A673 (cell line): ENCODE results near the gene PIK3CG. TPM values are rescaled to one million over a fixed set of nuclear protein-coding genes. Genes with fewer than 3 reads are reported as not detected.
A peak's percentile ranks its signal among the peaks of the same experiment; 100 is the strongest.

Experiments used
- BruUV-seq: library from RNA; stranded (reverse); fragments of 400-500 nt; replicated peaks from 2 replicates; lab custom pipeline; 2021; lab: Mats Ljungman, UMichigan
- CTCF ChIA-PET: fragments of 300-600 bp; sonication (Branson Sonifier 250); formaldehyde crosslinking; loops from one replicate; lab custom pipeline; 2022; ENCODE audit warnings: antibody characterized with exemption; lab: Charles Lee
- POLR2A ChIA-PET: fragments of 300-600 bp; sonication (Branson Sonifier 250); formaldehyde crosslinking; loops from one replicate; lab custom pipeline; 2022; ENCODE audit warnings: antibody characterized with exemption; ENCODE audit not compliant: low non-redundant PET; lab: Charles Lee
- DNase-seq: peaks from one replicate; pipeline ENCODE4 v3.0.0-alpha.2; 2015; ENCODE audit warnings: low spot score
- H3K27ac ChIP-seq: fragments of 200-600 bp; sonication (generic); 2 replicates; pipeline ENCODE4 v1.5.1; 2016; ENCODE audit warnings: mixed run types, low read depth, mild to moderate bottlenecking, mixed read lengths, antibody characterized with exemption, low read length; ENCODE audit not compliant: poor library complexity, severe bottlenecking
- H3K27me3 ChIP-seq: fragments of 200-600 bp; sonication (generic); replicated peaks from 2 replicates; pipeline ENCODE4 v1.6.1; 2017; ENCODE audit warnings: mixed run types, low read depth, mild to moderate bottlenecking, mixed read lengths, antibody characterized with exemption, low read length; ENCODE audit not compliant: insufficient read depth, poor library complexity
- H3K36me3 ChIP-seq: fragments of 200-600 bp; sonication (generic); 2 replicates; pipeline ENCODE4 v1.6.1; 2016; ENCODE audit warnings: mixed run types, mild to moderate bottlenecking, mixed read lengths, antibody characterized with exemption, low read length; ENCODE audit not compliant: insufficient read depth, poor library complexity, severe bottlenecking
- H3K4me1 ChIP-seq: fragments of 200-600 bp; sonication (generic); 2 replicates; pipeline ENCODE4 v1.6.1; 2017; ENCODE audit warnings: mixed run types, mild to moderate bottlenecking, mixed read lengths, antibody characterized with exemption, low read length; ENCODE audit not compliant: insufficient read depth, poor library complexity, severe bottlenecking
- H3K4me3 ChIP-seq: fragments of 200-600 bp; sonication (generic); 2 replicates; pipeline ENCODE4 v1.5.1; 2016; ENCODE audit warnings: low read depth, mixed run types, mild to moderate bottlenecking, mixed read lengths, low read length; ENCODE audit not compliant: poor library complexity, severe bottlenecking
- H3K9me3 ChIP-seq: fragments of 200-600 bp; sonication (generic); 2 replicates; pipeline ENCODE4 v1.6.1; 2016; ENCODE audit warnings: mixed run types, low read depth, mild to moderate bottlenecking, mixed read lengths, antibody characterized with exemption, low read length; ENCODE audit not compliant: poor library complexity, severe bottlenecking
- CTCF ChIP-seq: fragments of 300-800, 200-600 bp; sonication (generic); conservative IDR thresholded peaks from 2 replicates; pipeline ENCODE4 v1.5.1; 2017; ENCODE audit warnings: low read depth, mild to moderate bottlenecking, antibody characterized with exemption, low read length, moderate library complexity, mixed read lengths
- EZH2 ChIP-seq: fragments of 200-600 bp; sonication (generic); IDR thresholded peaks from 2 replicates; pipeline ENCODE4 v1.6.1; 2017; ENCODE audit warnings: borderline replicate concordance, low read depth, mild to moderate bottlenecking, mixed read lengths, antibody characterized with exemption, low read length; ENCODE audit not compliant: poor library complexity, severe bottlenecking
- intact Hi-C: fragments of 100-400 bp; cut with micrococcal nuclease; formaldehyde crosslinking; loops from one replicate; pipeline ENCODE4 v1.10.0; 2022; ENCODE audit not compliant: unreplicated experiment
- total RNA-seq: library from RNA; stranded (reverse); gene quantifications from 2 replicates; pipeline ENCODE4 v1.2.3, GENCODE V29; 2021

Gene PIK3CG
- total RNA-seq, 1 experiment from 2014 or later = 13.4 TPM

DNA sequence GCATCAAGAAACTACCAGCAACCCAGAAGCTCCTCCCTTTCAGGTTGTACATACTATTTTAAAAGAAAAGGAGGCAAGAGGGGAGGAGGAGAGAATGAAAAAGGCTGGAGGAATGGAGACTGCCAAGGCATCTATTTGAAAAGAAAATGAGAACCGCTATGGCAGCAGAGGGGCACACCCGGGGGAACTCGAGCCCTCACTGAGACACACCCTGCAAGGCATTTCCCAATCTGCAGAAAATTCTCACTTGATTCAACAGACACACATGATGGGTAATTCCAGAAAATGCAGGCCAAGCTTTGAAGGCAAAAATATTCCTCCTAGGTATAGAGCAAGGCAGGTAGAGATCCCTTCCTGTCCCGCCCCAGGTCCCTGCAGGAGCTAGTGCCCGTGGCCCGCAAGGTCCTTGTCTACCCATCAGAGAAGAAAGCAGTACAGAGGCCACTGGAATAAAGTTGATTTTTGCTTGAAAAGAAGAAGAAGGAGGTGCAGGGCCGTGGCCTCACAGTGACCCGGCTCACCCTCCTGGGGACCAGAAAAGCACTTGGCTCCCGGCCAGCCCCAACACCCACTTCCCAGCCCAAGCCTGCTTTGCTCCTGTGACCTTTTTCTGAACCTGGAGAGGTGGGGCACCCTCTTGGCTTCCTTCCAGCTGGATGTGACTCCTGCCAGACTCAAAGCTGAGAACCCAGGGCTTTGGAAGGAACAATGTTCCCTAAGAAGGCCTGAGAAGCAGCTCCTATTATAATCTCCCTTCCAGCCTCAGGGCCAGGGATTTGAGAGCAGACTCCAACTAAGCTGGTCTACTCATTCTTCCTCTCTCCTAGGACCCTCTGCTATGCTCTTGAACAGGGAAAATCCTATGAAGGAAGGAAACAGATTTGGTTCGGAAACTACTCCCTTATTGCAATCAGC, 6.2 kb upstream of the PIK3CG start:
- POLR2A ChIA-PET = no interaction called here
- H3K27ac ChIP-seq = no peak overlapping the region
- no peaks in the 10 kb centered on the region for H3K27me3 ChIP-seq
- intact Hi-C loops = no loop called here
- TF ChIP-seq EZH2 (no peak), CTCF (no peak)
- CTCF ChIA-PET = no interaction called here
- no peaks in the 10 kb centered on the region for H3K36me3 ChIP-seq
- H3K4me1 ChIP-seq = peaks cover 21% of the 10 kb centered on the region
- no peak for DNase-seq
- no TSS peak for BruUV-seq
- no peak overlapping the region for H3K4me3 ChIP-seq
- no peaks in the 10 kb centered on the region for H3K9me3 ChIP-seq

GRCh38 chr7:106862317-106863089, 2.6 kb upstream of the PIK3CG start:
- Histone ChIP-seq H3K9me3 (no peaks in the 10 kb centered on the region), H3K4me3 (no peak overlapping the region), H3K27me3 (no peaks in the 10 kb centered on the region), H3K27ac (peak overlapping the region; percentile 66), H3K4me1 (peaks cover 35% of the 10 kb centered on the region), H3K36me3 (no peaks in the 10 kb centered on the region)
- POLR2A ChIA-PET = no interaction called here
- TF ChIP-seq CTCF (no peak), EZH2 (no peak)
- CTCF ChIA-PET = no interaction called here
- BruUV-seq = no TSS peak
- DNase-seq = peak; percentile 46
- intact Hi-C loops = no loop called here

GRCh38 chr7:106863274-106863997, 1.6 kb upstream of the PIK3CG start:
- peaks cover 1% of the 10 kb centered on the region for H3K36me3 ChIP-seq
- peaks cover 35% of the 10 kb centered on the region for H3K4me1 ChIP-seq
- H3K27ac ChIP-seq = peak overlapping the region; percentile 66
- no peak for DNase-seq
- H3K4me3 ChIP-seq = no peak overlapping the region
- no peak for TF ChIP-seq CTCF
- no peak for TF ChIP-seq EZH2
- no TSS peak for BruUV-seq
- ChIA-PET POLR2A (no interaction called here), CTCF (no interaction called here)
- intact Hi-C loops = no loop called here
- H3K27me3 ChIP-seq = no peaks in the 10 kb centered on the region
- H3K9me3 ChIP-seq = no peaks in the 10 kb centered on the region
